Measurements from ENCODE around the gene TOLLIP. TPM values are rescaled to one million over a fixed set of nuclear protein-coding genes. Genes with fewer than 3 reads are reported as not detected.

TOLLIP gene
- total RNA-seq, 1 experiment from 2014 or later = 32.3 TPM

DNA sequence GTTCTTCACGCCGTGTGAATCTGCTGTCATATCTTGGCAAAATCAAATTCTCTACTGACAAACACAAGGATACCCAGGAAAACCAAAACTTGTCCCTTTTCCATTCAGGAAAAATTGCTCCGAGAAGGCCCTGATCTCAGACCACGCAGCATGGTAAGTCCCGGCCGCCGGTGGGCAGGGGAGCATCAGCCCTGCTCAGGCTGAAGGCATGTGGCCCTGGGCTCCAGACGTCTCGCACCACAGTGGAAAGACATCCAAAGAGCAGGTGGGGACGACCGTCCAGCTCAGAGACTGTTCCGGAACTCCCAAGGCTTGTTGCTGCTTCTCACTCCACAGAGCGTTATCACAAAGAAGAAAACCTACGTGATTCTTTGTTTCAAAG lies 29.8 kb downstream of the TOLLIP start:
- H2AK5ac ChIP-seq (ENCODE audit: insufficient read length, low read length) = no peak overlapping the region
- no peaks in the 10 kb centered on the region for H3K27me3 ChIP-seq (ENCODE audit: insufficient read depth, low read length)
- H3K36me3 Mint-ChIP-seq (ENCODE audit: insufficient read depth in 1 of 3, low read depth in 3 of 3) = peaks cover 3 to 33% (median 25%) of the 10 kb centered on the region in 3 experiments; a peak in 6 of 7 replicates
- H3K56ac ChIP-seq (ENCODE audit: insufficient read length, low read depth, low read length) = no peak overlapping the region
- H3K4me3 Mint-ChIP-seq = no peak overlapping the region
- no peak for TF ChIP-seq CTCF (conservative IDR thresholded peaks at IDR 0.05)
- WGBS (ENCODE audit: extremely low coverage, insufficient read length, low lambda C conversion rate) = no CpG with 5 or more reads among the region's 14 CpGs
- no peak overlapping the region for H4K5ac ChIP-seq (ENCODE audit: insufficient read length, low read depth, low read length)
- H2BK12ac ChIP-seq (ENCODE audit: insufficient read length, low read depth, low read length) = no peak overlapping the region
- H3K27ac Mint-ChIP-seq = no peak overlapping the region; a peak in 1 of 7 replicates
- no peaks in the 10 kb centered on the region for H3K79me2 ChIP-seq (ENCODE audit: insufficient read depth, low read length)
- H3K27me3 Mint-ChIP-seq (ENCODE audit: low read depth) = no peaks in the 10 kb centered on the region
- H3K4me1 ChIP-seq (ENCODE audit: insufficient read depth, low read length) = no peaks in the 10 kb centered on the region
- H3K4me2 ChIP-seq (ENCODE audit: insufficient read depth, insufficient read length, low read length) = no peak overlapping the region
- no peak overlapping the region for H2BK15ac ChIP-seq (ENCODE audit: low read depth, low read length)
- H3K9ac ChIP-seq (ENCODE audit: extremely low read depth, insufficient read length, low read length) = no peak overlapping the region
- DNase-seq = no peak
- H2BK5ac ChIP-seq (ENCODE audit: insufficient read length, low read length) = no peak overlapping the region
- H3T11ph ChIP-seq (ENCODE audit: low read length) = no peak overlapping the region
- H3K18ac ChIP-seq (ENCODE audit: insufficient read length, low read depth, low read length) = no peak overlapping the region
- H3K9me3 ChIP-seq (ENCODE audit: control insufficient read depth, low read depth, low read length) = no peaks in the 10 kb centered on the region
- no peaks in the 10 kb centered on the region for H3K9me3 Mint-ChIP-seq
- H3K14ac ChIP-seq (ENCODE audit: insufficient read depth, low read length) = no peak overlapping the region
- no peaks in the 10 kb centered on the region for H3K23me2 ChIP-seq (ENCODE audit: insufficient read length, low read depth, low read length, poor library complexity, severe bottlenecking)
- H4K91ac ChIP-seq (ENCODE audit: insufficient read length, low read depth, low read length) = no peak overlapping the region
- H2BK120ac ChIP-seq (ENCODE audit: low read depth, low read length, poor library complexity, severe bottlenecking) = no peak overlapping the region
- no peaks in the 10 kb centered on the region for H4K20me1 ChIP-seq (ENCODE audit: control insufficient read depth, insufficient read depth, insufficient read length)
- H3K27ac ChIP-seq (ENCODE audit: insufficient read length, low read depth, low read length) = no peak overlapping the region
- H3K79me1 ChIP-seq (ENCODE audit: insufficient read depth, low read depth, low read length, poor library complexity, severe bottlenecking) = no peaks in the 10 kb centered on the region
- H2AFZ ChIP-seq (ENCODE audit: low read length) = no peak overlapping the region
- no peak overlapping the region for H4K8ac ChIP-seq (replicated peaks; ENCODE audit: insufficient read length, low read depth, low read length)
- H3K4ac ChIP-seq (ENCODE audit: low read depth, low read length) = no peak overlapping the region
- H2BK20ac ChIP-seq (ENCODE audit: low read depth, low read length, poor library complexity, severe bottlenecking) = no peak overlapping the region
- H3K4me1 Mint-ChIP-seq = peaks cover 5% of the 10 kb centered on the region in 2 experiments; a peak in 3 of 4 replicates
- no peak overlapping the region for H3K23ac ChIP-seq (ENCODE audit: insufficient read length, low read depth, low read length)

Data from H9 (cell line).